Suprapubic skin (tissue), 3 donors: ENCODE measurements around the gene MYL11.

Source experiments
- POLR2A ChIP-seq, 2 donors: fragments of 450-650 bp; IDR thresholded peaks; one replicate each; pipeline ENCODE4 v1.6.1; 2017; ENCODE audit warnings: antibody characterized with exemption in 2 of 2, mild to moderate bottlenecking in 2 of 2, moderate library complexity in 2 of 2
- TF ChIP-seq, protein P1 (sequence below), 2 donors: fragments of 200-600 bp in 1 of 2; fragments of 450-650 bp in 1 of 2; sonication (generic) in 1 of 2; IDR thresholded peaks; one replicate each; pipeline ENCODE4 v1.5.1; 2016 to 2019; ENCODE audit warnings: antibody characterized with exemption in 2 of 2, mild to moderate bottlenecking in 1 of 2, moderate library complexity in 1 of 2

DNA sequence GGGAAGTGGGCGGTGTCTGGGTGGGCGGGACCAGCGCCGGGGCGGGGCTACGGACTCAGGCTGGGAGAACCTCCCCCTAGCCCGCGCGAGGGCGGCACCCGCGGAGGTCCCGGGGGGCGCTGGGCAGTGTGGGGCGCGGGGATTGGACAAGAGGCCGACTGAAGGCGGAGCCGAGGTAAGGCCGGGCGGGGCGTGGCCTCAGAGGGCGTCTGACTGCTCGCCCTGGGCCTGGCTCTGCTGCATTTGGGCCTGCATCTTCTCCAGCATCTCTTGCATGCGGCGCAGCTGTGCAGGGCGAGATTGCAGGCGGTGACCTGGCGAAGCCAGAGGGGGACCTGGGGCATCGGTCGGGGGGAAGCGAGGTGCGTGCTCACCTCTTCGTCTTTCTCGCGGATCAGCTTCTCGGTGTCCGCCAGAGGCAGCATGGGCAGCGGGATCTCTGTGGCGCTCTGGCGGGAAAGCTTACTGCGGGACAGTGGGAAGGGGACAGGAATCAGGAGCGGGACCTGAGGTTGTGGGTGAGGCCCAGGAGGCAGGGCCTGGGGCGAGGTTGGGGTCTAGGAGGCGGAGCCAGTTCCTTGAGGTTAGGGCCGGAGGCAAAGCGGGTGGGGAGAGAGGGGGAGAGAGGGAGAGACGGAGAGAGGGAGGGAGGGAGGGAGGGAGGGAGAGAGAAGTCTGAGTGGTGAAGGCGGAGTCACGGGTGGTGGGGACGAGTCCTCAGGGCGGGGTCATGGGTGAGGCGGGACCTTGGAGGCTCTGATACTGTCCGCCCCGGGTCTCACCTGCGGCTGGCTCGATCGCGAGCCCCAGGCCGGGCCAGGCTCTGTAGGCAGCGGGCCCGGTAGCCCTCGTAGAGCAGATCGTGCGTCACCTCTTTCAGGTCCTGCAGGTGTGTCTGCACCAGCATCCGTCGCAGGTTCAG, 3.9 kb downstream of the MYL11 start:
- TF ChIP-seq, protein P1, sequence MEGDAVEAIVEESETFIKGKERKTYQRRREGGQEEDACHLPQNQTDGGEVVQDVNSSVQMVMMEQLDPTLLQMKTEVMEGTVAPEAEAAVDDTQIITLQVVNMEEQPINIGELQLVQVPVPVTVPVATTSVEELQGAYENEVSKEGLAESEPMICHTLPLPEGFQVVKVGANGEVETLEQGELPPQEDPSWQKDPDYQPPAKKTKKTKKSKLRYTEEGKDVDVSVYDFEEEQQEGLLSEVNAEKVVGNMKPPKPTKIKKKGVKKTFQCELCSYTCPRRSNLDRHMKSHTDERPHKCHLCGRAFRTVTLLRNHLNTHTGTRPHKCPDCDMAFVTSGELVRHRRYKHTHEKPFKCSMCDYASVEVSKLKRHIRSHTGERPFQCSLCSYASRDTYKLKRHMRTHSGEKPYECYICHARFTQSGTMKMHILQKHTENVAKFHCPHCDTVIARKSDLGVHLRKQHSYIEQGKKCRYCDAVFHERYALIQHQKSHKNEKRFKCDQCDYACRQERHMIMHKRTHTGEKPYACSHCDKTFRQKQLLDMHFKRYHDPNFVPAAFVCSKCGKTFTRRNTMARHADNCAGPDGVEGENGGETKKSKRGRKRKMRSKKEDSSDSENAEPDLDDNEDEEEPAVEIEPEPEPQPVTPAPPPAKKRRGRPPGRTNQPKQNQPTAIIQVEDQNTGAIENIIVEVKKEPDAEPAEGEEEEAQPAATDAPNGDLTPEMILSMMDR (IDR thresholded peaks at IDR 0.05): no peak
- TF ChIP-seq POLR2A (IDR thresholded peaks at IDR 0.05): peak in 1 of 2 donors; percentile 73
